ENCODE data around the gene RTL10. TPM values are rescaled to one million over a fixed set of nuclear protein-coding genes. Genes with fewer than 3 reads are reported as not detected.
A peak's percentile ranks its signal among the peaks of the same experiment; 100 is the strongest.

RTL10 gene
- total and polyA plus RNA-seq, 2 of the 13 experiments (the other 11 are each of a cell fraction or from before 2014, with no cell fraction given): 14.1 to 15.8 TPM

DNA sequence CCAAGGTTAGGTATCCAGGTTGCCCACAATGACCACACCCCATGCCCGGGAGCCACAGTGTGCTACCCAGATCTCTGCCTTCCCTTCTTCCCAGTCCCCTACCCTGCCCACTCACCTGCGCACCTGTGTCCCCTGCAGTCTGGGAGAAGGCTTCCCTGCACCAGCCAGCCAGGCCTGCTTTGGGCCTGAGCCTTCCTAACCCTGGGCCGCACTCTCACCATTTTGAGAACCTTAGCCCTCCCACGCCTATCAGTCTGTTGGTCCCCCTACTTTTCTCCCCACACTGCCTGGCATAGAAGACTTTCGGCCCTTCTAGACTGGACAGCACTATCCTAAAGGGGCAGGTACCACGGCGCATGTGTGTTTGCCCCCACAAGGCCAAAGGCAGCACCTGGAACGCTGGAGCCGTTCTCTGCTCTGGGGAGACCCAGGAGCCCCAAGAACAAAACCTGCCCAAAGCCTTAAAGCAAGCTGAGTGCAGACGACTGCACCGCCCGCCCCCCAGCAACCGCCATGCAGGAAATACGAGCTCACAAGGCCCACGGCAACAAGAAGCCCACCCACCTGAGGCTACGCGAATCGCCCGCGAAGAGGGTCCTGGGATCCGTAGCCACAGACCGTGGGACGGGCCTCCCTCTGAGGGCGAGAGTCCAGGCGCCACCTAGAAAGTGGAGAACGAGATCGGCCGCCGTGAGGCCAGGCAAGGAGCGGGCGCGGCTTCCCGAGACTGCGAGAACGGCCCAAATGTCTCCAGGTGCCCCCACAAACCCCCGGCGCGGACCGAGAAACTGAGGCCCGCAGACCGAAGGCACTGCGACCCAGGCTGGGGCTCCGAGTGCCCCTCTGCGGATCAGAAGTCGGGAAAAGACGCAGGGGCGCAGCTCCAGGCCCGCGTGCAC, 546 bp downstream of the RTL10 start (continued):
- no peak; the same call in 1 of the 2 replicates for TF ChIP-seq ZNF235 (CRISPR knock-in tag; IDR thresholded peaks at IDR 0.05; ENCODE audit: borderline replicate concordance)
- 0 out of 2 replicates have a peak, but pooled peaks have one; percentile 74 for TF ChIP-seq ZNF775 (CRISPR knock-in tag; IDR thresholded peaks at IDR 0.05; ENCODE audit: borderline replicate concordance)
- TF ChIP-seq NBN (conservative IDR thresholded peaks at IDR 0.05): no peak
- TF ChIP-seq, protein P1, sequence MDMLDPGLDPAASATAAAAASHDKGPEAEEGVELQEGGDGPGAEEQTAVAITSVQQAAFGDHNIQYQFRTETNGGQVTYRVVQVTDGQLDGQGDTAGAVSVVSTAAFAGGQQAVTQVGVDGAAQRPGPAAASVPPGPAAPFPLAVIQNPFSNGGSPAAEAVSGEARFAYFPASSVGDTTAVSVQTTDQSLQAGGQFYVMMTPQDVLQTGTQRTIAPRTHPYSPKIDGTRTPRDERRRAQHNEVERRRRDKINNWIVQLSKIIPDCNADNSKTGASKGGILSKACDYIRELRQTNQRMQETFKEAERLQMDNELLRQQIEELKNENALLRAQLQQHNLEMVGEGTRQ (IDR thresholded peaks at IDR 0.05; ENCODE audit: low read depth, low read length): no peak
- TF ChIP-seq, protein P1 (CRISPR knock-in tag; IDR thresholded peaks at IDR 0.05; ENCODE audit: borderline replicate concordance): peak; percentile 37; the same call in 1 of the 2 replicates
- TF ChIP-seq, protein P2, sequence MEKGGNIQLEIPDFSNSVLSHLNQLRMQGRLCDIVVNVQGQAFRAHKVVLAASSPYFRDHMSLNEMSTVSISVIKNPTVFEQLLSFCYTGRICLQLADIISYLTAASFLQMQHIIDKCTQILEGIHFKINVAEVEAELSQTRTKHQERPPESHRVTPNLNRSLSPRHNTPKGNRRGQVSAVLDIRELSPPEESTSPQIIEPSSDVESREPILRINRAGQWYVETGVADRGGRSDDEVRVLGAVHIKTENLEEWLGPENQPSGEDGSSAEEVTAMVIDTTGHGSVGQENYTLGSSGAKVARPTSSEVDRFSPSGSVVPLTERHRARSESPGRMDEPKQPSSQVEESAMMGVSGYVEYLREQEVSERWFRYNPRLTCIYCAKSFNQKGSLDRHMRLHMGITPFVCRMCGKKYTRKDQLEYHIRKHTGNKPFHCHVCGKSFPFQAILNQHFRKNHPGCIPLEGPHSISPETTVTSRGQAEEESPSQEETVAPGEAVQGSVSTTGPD (CRISPR knock-in tag; IDR thresholded peaks at IDR 0.05): 0 out of 2 replicates have a peak, but pooled peaks have one; percentile 21
- TF ChIP-seq CENPT (CRISPR knock-in tag; IDR thresholded peaks at IDR 0.05; ENCODE audit: low read depth): no peak
- TF ChIP-seq, protein P3, sequence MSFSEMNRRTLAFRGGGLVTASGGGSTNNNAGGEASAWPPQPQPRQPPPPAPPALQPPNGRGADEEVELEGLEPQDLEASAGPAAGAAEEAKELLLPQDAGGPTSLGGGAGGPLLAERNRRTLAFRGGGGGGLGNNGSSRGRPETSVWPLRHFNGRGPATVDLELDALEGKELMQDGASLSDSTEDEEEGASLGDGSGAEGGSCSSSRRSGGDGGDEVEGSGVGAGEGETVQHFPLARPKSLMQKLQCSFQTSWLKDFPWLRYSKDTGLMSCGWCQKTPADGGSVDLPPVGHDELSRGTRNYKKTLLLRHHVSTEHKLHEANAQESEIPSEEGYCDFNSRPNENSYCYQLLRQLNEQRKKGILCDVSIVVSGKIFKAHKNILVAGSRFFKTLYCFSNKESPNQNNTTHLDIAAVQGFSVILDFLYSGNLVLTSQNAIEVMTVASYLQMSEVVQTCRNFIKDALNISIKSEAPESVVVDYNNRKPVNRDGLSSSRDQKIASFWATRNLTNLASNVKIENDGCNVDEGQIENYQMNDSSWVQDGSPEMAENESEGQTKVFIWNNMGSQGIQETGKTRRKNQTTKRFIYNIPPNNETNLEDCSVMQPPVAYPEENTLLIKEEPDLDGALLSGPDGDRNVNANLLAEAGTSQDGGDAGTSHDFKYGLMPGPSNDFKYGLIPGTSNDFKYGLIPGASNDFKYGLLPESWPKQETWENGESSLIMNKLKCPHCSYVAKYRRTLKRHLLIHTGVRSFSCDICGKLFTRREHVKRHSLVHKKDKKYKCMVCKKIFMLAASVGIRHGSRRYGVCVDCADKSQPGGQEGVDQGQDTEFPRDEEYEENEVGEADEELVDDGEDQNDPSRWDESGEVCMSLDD (CRISPR knock-in tag; IDR thresholded peaks at IDR 0.05; ENCODE audit: borderline replicate concordance): peak; percentile 37; the same call in 1 of the 2 replicates
- TF ChIP-seq, protein P4, sequence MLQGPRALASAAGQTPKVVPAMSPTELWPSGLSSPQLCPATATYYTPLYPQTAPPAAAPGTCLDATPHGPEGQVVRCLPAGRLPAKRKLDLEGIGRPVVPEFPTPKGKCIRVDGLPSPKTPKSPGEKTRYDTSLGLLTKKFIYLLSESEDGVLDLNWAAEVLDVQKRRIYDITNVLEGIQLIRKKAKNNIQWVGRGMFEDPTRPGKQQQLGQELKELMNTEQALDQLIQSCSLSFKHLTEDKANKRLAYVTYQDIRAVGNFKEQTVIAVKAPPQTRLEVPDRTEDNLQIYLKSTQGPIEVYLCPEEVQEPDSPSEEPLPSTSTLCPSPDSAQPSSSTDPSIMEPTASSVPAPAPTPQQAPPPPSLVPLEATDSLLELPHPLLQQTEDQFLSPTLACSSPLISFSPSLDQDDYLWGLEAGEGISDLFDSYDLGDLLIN (CRISPR knock-in tag; IDR thresholded peaks at IDR 0.05; ENCODE audit: borderline replicate concordance): no peak
- TF ChIP-seq, protein P5, sequence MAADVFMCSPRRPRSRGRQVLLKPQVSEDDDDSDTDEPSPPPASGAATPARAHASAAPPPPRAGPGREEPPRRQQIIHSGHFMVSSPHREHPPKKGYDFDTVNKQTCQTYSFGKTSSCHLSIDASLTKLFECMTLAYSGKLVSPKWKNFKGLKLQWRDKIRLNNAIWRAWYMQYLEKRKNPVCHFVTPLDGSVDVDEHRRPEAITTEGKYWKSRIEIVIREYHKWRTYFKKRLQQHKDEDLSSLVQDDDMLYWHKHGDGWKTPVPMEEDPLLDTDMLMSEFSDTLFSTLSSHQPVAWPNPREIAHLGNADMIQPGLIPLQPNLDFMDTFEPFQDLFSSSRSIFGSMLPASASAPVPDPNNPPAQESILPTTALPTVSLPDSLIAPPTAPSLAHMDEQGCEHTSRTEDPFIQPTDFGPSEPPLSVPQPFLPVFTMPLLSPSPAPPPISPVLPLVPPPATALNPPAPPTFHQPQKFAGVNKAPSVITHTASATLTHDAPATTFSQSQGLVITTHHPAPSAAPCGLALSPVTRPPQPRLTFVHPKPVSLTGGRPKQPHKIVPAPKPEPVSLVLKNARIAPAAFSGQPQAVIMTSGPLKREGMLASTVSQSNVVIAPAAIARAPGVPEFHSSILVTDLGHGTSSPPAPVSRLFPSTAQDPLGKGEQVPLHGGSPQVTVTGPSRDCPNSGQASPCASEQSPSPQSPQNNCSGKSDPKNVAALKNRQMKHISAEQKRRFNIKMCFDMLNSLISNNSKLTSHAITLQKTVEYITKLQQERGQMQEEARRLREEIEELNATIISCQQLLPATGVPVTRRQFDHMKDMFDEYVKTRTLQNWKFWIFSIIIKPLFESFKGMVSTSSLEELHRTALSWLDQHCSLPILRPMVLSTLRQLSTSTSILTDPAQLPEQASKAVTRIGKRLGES (CRISPR knock-in tag; IDR thresholded peaks at IDR 0.05; ENCODE audit: borderline replicate concordance): 0 out of 2 replicates have a peak, but pooled peaks have one; percentile 3
- no peak for TF ChIP-seq ZNF329 (CRISPR knock-in tag; IDR thresholded peaks at IDR 0.05; ENCODE audit: low read depth)
- TF ChIP-seq, protein P6, sequence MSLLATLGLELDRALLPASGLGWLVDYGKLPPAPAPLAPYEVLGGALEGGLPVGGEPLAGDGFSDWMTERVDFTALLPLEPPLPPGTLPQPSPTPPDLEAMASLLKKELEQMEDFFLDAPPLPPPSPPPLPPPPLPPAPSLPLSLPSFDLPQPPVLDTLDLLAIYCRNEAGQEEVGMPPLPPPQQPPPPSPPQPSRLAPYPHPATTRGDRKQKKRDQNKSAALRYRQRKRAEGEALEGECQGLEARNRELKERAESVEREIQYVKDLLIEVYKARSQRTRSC (CRISPR knock-in tag; IDR thresholded peaks at IDR 0.05; ENCODE audit: low read depth): peak; percentile 42; the same call in 1 of the 2 replicates

Measured in HepG2 (cell line).